OCI-M2 (cell line): ENCODE results near the gene ABCA7.

Source experiments
- DNase-seq: peaks from one replicate; lab custom pipeline; 2025; ENCODE audit not compliant: unreplicated experiment; lab: John Stamatoyannopoulos, UW

Gene ABCA7

DNA sequence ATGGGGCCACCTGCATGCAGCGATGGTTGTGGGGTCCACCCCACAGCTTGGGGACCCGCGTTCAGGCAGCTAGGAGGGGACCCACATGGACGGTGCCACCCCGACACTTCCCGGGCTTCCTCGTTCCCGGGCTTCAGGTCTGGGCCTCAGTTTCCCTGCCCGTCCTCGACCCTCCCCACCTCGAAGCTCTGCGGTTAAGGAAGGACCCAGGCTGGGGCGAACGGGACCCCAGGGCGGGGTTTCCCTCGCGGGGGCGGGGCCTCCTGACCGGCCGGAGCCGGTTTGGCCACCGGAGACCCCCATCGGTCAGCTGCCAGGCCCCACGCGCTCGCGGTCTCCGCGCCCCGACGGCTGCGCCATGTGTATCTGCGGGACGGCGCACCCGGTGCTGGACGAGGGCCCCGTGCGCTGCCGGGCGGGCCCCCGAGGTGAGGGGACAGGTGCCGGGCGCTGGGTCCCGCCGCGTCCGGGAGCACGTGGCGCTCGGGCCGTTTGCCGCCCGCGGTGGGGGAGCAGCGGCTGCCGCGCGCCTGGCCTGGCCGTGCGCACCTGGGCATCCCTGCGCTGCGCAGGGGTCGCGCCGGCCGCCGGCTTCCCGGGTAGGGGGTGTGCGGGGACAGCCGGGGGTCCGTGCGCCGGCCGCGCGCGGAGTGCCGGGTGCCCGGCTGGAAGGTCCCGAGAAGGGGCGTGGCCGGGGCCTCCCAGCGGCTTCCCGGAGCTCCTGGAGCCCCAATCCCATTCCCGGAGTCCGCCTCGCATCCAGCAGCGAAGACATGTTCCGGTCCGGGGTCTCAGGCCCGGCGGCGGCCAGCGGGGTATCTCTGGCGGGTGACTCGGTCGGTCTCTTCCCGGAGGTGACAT lies 31.3 kb downstream of the ABCA7 start:
- no peak for DNase-seq

DNA sequence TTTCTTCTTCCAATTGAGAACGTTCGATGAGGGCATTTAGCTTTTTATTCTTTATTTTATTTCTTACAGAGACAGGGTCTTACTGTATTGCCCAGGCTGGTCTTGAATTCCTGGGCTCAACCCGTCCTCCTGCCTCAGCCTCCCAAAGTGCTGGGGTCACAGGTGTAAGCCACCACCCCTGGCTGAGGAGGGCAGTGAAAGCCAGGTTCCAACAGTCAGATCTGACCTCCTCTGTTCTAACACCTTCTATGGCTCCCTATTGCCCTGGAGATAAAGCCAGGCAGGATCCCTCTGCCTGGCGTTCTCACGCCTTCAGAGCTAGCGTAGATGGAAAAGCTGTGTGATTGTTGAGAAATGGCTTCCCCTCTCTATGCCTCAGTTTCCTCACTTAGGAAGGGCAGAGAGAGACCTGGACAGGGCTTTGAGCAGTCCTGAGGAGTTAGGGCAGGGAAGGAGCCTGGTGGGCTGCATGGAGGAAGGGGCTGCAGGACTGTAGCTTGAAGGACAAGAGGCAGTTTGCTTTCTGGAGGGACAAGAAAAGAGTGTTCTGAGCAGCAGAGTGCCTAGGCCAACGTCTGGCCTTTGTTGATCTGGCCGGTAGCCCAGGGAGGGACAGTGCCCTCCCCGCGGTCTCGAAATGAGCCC lies 32.6 kb downstream of the ABCA7 start:
- DNase-seq = no peak

DNA sequence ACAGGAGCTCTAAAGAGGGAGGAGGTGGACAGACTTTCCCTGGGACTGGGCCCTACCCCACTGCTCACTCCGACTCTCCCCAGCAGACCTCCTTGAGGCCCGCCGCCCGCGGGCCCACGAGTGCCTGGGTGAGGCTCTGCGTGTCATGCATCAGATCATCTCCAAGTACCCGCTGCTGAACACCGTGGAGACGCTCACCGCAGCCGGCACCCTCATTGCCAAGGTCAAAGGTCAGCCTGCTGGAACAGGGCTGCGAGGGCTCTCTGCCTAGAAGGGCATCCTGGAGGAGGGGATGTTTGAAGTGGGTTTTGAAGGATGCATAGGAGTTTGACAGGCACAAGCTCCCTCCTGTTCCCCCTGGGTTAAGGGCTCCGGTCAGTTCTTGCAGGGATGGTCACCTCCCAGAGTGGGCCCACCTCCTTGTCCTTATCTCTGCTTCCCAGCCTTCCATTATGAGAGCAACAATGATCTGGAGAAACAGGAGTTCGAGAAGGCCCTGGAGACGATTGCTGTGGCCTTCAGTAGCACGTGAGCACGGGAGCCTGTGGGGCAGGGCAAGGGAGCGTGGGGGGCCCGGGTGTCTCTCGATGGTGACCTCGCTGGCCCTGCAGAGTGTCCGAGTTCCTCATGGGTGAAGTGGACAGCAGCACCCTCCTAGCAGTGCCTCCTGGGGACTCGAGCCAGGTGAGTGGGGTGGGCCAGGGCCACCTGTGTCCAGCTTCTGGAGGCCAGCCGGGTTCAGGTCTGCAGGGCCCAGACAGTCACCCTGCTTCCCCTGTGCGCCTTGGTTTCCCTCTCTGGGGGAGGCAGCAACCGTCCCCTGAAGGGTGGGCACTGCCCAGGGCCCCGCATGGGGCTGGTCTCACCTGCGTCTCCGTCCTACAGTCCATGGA lies 33.4 kb downstream of the ABCA7 start:
- DNase-seq = no peak

DNA sequence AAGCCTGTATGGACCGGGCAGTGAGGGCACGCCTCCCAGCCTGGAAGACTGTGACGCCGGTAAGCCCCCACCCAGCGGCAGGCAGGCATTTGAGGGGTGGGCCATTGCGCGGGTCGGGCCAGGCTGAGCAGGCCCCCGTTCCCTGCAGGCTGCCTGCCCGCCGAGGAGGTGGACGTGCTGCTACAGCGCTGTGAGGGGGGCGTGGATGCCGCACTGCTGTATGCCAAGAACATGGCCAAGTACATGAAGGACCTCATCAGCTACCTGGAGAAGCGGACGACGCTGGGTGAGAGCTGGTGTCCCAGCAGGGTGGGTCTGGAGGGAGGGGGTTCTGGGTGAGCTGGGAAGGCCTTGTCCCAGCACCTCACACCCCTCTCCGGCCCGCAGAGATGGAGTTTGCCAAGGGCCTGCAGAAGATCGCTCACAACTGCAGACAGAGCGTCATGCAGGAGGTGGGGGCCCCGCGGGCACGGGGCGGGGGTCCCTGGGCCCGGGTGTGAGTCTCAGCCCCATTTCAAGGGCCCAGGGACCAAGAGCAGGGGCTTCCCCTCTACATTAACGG lies 34.1 kb downstream of the ABCA7 start:
- DNase-seq = no peak

DNA sequence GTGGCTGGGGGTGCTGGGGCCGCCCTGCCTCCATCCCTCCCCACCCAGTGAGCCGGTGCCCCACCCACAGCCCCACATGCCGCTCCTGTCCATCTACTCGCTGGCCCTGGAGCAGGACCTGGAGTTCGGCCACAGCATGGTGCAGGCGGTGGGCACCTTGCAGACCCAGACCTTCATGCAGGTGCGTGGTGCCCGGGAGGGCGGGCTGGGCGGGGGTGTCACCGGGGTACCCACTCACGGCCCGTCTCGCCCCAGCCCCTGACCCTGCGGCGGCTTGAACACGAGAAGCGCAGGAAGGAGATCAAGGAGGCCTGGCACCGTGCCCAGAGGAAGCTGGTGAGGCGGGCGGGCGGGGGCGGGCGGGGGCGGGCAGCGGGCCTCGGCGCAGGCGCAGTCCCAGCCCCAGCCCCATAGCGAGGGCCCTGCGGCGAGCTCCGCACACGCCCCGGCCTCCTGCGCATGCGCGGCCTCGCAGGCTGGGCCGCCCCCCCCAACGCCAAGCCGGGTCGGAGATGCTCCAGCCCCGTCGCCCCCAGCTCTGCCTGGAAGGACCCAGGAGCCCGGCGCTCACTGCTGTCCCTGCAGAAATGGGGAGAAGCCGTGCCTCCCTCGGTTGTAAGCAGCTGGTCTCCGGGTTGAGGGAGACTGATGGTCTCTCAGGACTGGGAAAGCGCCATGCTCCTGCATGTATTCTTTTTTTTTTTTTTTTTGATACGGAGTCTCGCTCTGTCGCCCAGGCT lies 34.8 kb downstream of the ABCA7 start:
- no peak for DNase-seq

DNA sequence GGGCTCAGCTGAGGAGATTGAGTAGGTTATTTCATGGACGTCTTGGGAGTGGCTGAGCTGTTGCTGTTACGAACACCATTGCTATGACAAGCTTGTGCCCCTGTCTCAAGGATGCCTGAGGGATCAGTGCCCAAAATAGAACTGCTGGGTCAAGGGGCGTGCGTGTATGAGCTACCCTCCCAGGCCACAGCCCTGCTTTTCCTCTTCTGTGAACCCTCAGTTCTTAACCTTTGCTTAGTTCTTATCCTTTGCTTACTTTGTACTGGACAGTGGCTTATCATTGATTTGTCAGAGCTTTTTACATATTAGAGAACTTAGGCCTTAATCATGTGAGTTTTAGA lies 36.1 kb downstream of the ABCA7 start:
- DNase-seq = no peak

DNA sequence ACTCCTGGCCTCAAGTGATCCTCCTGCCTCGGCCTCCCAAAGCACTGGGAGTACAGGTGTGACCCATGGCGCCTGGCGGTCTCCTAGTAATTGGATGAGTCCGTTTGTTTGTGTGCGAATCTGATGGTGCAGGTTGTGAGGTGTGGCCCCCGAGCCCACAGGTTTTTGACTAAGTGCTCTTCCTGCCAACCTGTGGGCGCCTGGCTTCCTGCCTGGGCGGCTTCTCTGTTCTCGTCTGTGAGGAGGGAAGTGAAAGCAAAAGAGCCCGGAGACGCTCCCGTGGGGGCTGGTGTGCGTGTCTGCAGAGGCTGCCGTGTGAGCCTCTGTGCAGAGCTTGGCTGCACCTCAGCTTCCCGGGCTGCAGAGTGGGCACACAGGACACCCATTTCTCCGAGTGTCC lies 37.0 kb downstream of the ABCA7 start:
- no peak for DNase-seq

DNA sequence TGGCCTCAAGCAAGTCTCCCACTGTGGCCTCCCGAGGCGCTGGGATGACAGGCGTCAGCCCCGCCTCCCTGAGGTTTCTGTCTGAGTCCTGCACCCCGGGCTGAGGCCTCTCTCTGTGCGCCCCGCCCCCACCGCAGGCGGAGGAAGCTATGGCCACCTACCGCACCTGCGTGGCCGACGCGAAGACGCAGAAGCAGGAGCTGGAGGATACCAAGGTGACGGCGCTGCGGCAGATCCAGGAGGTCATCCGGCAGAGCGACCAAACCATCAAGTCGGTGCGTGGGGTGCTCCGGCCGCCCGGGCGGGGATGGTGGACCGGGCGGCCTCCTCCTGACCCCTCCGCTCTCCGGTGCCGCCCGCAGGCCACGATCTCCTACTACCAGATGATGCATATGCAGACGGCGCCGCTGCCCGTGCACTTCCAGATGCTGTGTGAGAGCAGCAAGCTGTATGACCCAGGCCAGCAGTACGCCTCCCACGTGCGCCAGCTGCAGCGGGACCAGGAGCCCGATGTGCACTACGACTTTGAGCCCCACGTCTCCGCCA lies 39.7 kb downstream of the ABCA7 start:
- DNase-seq = no peak

DNA sequence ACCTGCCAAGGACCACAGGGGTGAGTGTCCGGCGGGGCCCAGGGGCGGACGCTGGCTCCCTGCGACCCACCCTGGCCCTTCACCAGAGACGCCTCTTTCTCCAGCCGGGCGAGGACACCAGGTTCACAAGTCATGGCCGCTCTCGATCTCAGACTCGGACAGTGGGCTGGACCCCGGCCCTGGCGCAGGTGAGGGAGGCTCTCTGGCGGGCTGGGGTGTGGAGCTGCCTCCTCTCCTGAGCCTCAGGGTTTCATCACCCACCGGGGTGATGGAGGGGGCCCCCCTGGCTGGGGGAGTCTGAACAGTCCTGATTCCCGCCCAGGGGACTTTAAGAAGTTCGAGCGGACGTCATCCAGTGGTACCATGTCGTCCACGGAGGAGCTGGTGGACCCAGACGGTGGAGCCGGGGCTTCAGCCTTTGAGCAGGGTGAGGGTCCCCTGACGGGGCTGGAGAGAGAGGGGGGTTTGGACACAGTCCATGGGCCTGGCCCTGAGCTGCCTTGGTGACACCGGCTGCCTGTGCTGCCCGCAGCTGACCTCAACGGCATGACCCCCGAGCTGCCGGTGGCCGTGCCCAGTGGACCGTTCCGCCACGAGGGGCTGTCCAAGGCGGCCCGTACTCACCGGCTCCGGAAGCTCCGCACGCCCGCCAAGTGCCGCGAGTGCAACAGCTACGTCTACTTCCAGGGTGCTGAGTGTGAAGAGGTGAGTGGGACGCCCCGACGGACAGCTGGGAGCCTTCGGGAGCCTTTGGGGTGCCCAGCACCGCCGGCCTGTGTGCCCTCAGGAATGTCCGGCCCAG lies 40.7 kb downstream of the ABCA7 start:
- no peak for DNase-seq

DNA sequence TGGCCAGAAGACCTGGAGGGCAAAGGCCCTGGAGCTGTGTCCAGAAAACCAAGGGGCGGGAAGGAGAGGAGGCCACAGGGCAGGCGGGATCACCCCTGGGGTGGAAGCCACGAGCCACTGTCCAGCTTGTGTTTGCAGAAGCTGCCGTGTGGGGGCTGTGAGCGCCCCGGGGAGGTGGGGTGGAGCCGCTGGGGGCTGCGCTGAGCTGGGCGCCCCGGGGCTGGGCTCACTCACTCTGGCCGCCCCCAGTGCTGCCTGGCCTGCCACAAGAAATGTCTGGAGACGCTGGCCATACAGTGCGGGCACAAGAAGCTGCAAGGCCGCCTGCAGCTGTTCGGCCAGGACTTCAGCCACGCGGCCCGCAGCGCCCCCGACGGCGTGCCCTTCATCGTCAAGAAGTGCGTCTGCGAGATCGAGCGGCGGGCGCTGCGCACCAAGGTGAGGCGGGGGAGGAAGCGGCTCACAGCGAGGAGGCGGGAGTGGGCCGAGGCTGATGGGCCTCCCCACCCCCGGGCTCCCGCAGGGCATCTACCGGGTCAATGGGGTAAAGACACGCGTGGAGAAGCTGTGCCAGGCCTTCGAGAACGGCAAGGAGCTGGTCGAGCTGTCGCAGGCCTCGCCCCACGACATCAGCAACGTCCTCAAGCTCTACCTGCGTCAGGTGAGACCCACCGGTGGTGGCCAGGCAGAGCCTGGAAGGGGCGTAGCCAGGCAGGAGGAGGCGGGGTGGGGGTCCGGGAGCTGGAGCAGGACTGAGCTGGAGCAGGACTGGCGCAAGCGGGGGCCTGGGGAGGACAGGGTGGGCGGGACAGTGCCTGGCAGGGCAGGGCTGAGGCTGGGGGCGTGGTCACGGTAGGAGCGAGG lies 41.6 kb downstream of the ABCA7 start:
- no peak for DNase-seq

DNA sequence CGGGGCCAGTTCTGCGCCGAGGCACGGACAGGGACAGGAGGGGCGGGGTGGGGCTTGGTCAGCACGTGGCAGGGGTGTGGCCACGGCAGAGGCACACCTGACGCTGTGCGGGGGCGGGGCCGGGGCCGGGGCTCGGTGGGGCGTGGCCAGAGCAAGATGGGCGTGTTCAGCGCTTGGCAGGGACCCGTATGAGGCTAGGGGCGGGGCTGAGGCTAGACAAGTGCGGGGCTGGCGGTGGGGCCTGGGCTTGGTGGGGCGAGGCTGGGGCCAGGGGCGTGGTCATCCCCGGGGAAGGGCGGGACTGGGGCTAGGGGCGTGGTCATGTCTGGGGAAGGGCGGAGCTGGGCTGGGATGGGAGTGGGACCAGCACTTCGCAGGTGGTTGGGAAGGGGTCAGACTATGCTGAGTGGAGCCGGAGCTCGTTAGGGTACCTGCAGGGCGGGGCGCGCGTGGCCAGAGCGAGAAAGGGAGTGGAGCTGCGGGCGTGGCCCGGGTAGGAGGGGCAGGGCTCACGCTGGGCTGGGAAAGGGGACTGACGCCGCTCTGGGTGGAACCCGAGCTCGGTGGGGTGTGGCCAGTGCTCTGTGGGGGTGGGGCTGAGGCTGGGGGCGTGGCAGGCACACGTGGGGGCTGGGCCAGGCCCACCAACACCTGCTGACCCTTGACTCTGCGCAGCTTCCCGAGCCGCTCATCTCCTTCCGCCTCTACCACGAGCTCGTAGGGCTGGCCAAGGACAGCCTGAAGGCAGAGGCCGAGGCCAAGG lies 42.4 kb downstream of the ABCA7 start:
- DNase-seq = no peak

DNA sequence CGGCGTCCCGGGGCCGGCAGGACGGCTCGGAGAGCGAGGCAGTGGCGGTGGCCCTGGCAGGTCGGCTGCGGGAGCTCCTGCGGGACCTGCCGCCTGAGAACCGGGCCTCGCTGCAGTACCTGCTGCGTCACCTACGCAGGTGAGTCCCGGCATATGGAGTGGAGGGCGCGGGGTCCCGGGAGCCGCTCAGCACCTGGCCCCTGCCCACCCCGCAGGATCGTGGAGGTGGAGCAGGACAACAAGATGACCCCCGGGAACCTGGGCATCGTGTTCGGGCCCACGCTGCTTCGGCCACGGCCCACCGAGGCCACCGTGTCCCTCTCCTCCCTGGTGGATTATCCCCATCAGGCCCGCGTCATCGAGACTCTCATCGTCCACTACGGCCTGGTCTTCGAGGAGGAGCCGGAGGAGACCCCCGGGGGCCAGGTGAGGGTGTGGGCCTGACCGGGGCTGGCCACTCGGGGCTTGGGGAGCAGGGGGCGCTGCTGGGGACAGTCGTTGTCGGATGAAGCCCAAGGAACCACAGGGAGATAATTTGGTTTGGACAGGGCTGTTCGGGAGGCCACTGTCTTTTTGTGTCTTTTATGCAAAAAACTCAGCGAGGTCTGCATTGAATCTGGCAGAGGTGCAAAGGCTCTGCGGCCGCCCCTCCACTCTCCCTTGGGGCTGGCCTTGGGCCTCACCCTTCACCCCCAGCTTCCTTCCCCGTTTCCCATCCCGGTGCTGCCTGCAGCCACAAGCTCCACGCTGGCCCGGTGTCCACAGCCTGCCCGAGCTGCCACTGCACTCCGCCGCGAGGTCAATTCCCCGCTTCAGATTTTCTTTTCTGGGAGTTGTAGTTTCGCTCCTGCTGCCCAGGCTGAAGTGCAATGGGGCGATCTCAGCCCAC lies 43.3 kb downstream of the ABCA7 start:
- no peak for DNase-seq

DNA sequence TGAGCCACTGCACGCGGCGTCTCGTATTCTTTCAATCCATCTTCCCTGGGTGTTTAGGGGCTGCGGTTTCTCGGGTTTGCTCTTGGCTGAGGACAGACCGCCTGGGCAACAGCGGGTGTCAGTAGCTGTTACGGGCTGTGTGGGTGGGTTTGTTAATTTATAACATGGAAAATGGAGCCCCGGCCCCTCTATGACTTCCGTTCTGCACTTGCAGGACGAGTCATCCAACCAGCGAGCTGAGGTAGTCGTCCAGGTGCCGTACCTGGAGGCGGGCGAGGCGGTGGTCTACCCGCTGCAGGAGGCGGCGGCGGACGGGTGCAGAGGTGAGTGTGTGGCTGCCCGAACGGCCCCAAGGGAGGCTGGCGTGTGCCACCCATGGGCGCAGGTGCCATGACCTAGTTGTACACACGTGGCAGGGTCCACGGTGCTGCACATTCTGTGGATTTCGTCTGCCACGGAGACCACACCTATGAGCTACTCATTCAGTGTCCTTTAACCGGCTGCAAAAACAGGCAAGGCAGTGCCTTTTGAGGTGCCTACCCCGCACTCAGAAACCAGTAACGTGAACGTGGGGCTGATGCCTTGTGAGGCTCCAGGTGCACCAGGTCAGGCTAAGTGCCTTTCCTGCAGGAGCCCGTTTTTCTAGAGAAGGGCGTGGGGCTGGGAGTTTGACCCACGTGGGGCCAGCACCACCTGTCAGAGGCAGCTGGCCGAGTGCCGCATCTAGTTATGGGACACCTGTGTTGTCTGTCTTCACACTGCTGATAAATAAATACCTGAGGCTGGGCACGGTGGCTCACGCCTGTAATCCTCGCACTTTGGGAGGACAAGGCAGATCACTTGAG lies 44.3 kb downstream of the ABCA7 start:
- no peak for DNase-seq

DNA sequence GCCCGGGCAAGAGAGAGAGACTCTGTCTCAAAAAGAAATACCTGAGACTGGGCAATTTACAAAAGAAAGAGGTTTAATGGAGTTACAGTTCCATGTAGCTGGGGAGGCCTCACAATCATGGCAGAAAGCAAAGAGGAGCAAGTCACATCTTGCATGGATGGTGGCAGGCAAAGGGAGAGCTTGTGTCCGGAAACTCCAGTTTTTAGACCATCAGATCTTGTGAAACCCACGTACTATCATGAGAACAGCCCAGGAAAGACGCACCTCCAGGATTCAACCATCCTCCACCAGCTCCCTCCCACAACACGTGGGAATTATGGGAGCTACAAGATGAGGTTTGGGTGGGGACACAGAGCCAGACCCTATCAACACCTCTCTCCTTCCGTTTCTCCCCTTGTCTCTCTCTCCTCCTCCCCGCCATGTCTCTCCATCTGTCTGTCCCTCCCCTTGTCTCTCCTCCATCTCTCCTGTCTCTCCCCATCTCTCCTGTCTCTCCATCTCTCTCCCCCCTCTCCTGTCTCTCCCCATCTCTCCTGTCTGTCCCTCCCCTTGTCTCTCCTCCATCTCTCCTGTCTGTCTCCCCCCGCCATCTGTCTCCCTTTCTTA lies 45.2 kb downstream of the ABCA7 start:
- DNase-seq = no peak

DNA sequence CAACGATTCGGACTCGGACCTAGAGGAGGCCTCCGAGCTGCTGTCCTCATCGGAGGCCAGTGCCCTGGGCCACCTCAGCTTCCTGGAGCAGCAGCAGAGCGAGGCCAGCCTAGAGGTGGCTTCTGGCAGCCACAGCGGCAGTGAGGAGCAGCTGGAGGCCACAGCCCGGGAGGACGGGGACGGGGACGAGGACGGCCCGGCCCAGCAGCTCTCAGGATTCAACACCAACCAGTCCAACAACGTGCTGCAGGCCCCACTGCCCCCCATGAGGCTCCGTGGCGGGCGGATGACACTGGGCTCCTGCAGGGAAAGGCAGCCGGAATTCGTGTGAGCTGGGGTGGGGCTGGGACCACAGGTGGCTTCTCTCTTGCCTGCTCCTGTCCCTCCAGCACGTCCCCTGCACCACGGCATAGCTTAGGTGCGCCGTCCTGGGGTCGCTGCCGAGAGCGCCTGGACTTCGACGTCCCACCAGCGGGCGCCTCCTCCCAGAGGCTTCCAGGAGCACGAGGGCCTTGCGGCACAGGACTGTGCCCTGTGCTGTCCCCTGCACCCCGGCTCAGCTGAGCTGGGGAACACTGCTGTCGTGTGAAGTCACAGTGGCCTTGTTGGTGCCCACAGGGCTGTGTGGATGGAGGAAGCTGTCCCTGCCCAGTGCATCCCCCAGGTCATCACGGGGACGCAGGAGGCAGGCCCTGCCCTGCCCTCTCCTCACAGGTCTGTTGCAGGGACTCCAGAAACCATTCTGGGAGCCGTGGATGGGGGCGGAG lies 46.0 kb downstream of the ABCA7 start:
- DNase-seq = no peak
